BE2C (cell line): ENCODE data around the gene KRT6C.

Experiments used
- DNase-seq: peaks from one replicate; pipeline ENCODE4 v3.0.0-alpha.2; 2020
- H3K27me3 ChIP-seq: fragments of 250-450 bp; sonication (Bioruptor Pico); 2 replicates; pipeline ENCODE4 v1.5.1; 2020; ENCODE audit warnings: mild to moderate bottlenecking
- H3K36me3 ChIP-seq: fragments of 250-450 bp; sonication (Bioruptor Pico); 2 replicates; pipeline ENCODE4 v1.5.1; 2020; ENCODE audit warnings: mild to moderate bottlenecking
- H3K4me1 ChIP-seq: fragments of 250-450 bp; sonication (Bioruptor Pico); 2 replicates; pipeline ENCODE4 v1.5.1; 2020
- H3K4me3 ChIP-seq: 2 replicates; pipeline ENCODE4 v1.5.1; 2011; ENCODE audit warnings: low read depth, low read length
- H3K9me3 ChIP-seq: fragments of 250-450 bp; sonication (Bioruptor Pico); 2 replicates; pipeline ENCODE4 v1.5.1; 2020
- CTCF ChIP-seq: IDR thresholded peaks from 2 replicates; pipeline ENCODE4 v1.5.1; 2012; ENCODE audit warnings: mild to moderate bottlenecking, low read depth, low read length

The KRT6C gene

GRCh38 chr12:52439420-52439819 is 34.2 kb downstream of the KRT6C start:
- H3K4me1 ChIP-seq = no peaks in the 10 kb centered on the region
- no peak for DNase-seq
- H3K4me3 ChIP-seq = no peak overlapping the region
- H3K27me3 ChIP-seq = peaks cover 17% of the 10 kb centered on the region
- no peaks in the 10 kb centered on the region for H3K36me3 ChIP-seq
- no peaks in the 10 kb centered on the region for H3K9me3 ChIP-seq
- no peak for TF ChIP-seq CTCF

- Histone ChIP-seq H3K36me3 (no peaks in the 10 kb centered on the region), H3K27me3 (peaks cover 25% of the 10 kb centered on the region), H3K4me3 (no peak overlapping the region), H3K4me1 (no peaks in the 10 kb centered on the region), H3K9me3 (no peaks in the 10 kb centered on the region)
- DNase-seq = no peak
- TF ChIP-seq CTCF = no peak
These were observed 35.0 kb downstream of the KRT6C start for GRCh38 chr12:52438305-52439301.

GRCh38 chr12:52437508-52437907 is 36.1 kb downstream of the KRT6C start:
- Histone ChIP-seq H3K4me3 (no peak overlapping the region), H3K9me3 (no peaks in the 10 kb centered on the region), H3K27me3 (peaks cover 21% of the 10 kb centered on the region), H3K4me1 (no peaks in the 10 kb centered on the region), H3K36me3 (no peaks in the 10 kb centered on the region)
- TF ChIP-seq CTCF = no peak
- DNase-seq = no peak

- H3K27me3 ChIP-seq = peaks cover 21% of the 10 kb centered on the region
- no peaks in the 10 kb centered on the region for H3K9me3 ChIP-seq
- no peak overlapping the region for H3K4me3 ChIP-seq
- TF ChIP-seq CTCF = no peak
- H3K4me1 ChIP-seq = no peaks in the 10 kb centered on the region
- no peaks in the 10 kb centered on the region for H3K36me3 ChIP-seq
- DNase-seq = no peak
These were observed 36.7 kb downstream of the KRT6C start for GRCh38 chr12:52436828-52437474.

GRCh38 chr12:52436000-52436827 is 37.4 kb downstream of the KRT6C start:
- Histone ChIP-seq H3K9me3 (no peaks in the 10 kb centered on the region), H3K27me3 (peaks cover 26% of the 10 kb centered on the region), H3K4me1 (no peaks in the 10 kb centered on the region), H3K36me3 (no peaks in the 10 kb centered on the region), H3K4me3 (no peak overlapping the region)
- DNase-seq = no peak
- TF ChIP-seq CTCF = no peak
